Ascending aorta (tissue), 2 donors: ENCODE data around the gene NCKAP5. TPM values are rescaled to one million over a fixed set of nuclear protein-coding genes. Genes with fewer than 3 reads are reported as not detected.

Experiments used
- DNase-seq, 2 donors: peaks; one replicate each; pipeline ENCODE4 v3.0.0-alpha.2; 2019; ENCODE audit warnings: low spot score in 2 of 2
- H3K27ac ChIP-seq, 2 donors: fragments of 200-600 bp; sonication (generic); one replicate each; pipeline ENCODE4 v1.5.1; 2016 to 2017; ENCODE audit warnings: mild to moderate bottlenecking in 1 of 2
- H3K27me3 ChIP-seq: fragments of 200-600 bp; sonication (generic); one replicate; pipeline ENCODE4 v1.5.1; 2017
- H3K36me3 ChIP-seq, 2 donors: fragments of 200-600 bp; sonication (generic); one replicate each; pipeline ENCODE4 v1.5.1; 2016
- H3K4me1 ChIP-seq, 2 donors: fragments of 200-600 bp; sonication (generic); one replicate each; pipeline ENCODE4 v1.5.1; 2016 to 2017; ENCODE audit warnings: mild to moderate bottlenecking in 1 of 2
- H3K4me3 ChIP-seq, 2 donors: fragments of 200-600 bp; sonication (generic); one replicate each; pipeline ENCODE4 v1.5.1; 2016 to 2017; ENCODE audit warnings: mild to moderate bottlenecking in 1 of 2
- H3K9me3 ChIP-seq, 2 donors: fragments of 200-600 bp; sonication (generic); one replicate each; pipeline ENCODE4 v1.5.1; 2016
- CTCF ChIP-seq, 3 experiments: fragments of 200-600 bp in 2 of 3; fragments of 450-650 bp in 1 of 3; sonication (generic) in 2 of 3; IDR thresholded peaks; one replicate each; pipeline ENCODE4 v1.5.1; 2016 to 2019; ENCODE audit warnings: antibody characterized with exemption in 3 of 3, mild to moderate bottlenecking in 1 of 3, moderate library complexity in 1 of 3
- intact Hi-C: fragments of 100-400 bp; cut with DNase I; formaldehyde crosslinking; loops from one replicate; pipeline ENCODE4 v1.15.1; 2023
- total RNA-seq: library from RNA; depleted of rRNA; stranded (reverse); fragments of >200 nt; gene quantifications from one replicate; pipeline ENCODE4 v1.1.0, GENCODE V29; 2016

NCKAP5 gene
- total RNA-seq, 1 donor from 2014 or later, result 0.75 TPM

GRCh38 chr2:133421516-133422324, 146.5 kb downstream of the NCKAP5 start:
- intact Hi-C loops, result no loop called here
- Histone ChIP-seq H3K9me3 (no peaks in the 10 kb centered on the region), H3K4me3 (no peak overlapping the region), H3K4me1 (no peaks in the 10 kb centered on the region), H3K27me3 (no peaks in the 10 kb centered on the region), H3K36me3 (no peaks in the 10 kb centered on the region), H3K27ac (no peak overlapping the region)
- no peak for TF ChIP-seq CTCF (IDR thresholded peaks at IDR 0.05)
- no peak for DNase-seq

GRCh38 chr2:133420788-133421187, 147.5 kb downstream of the NCKAP5 start:
- Histone ChIP-seq H3K9me3 (no peaks in the 10 kb centered on the region), H3K4me1 (no peaks in the 10 kb centered on the region), H3K27me3 (no peaks in the 10 kb centered on the region), H3K27ac (no peak overlapping the region), H3K36me3 (no peaks in the 10 kb centered on the region), H3K4me3 (no peak overlapping the region)
- intact Hi-C loops, result no loop called here
- no peak for TF ChIP-seq CTCF (IDR thresholded peaks at IDR 0.05)
- no peak for DNase-seq

GRCh38 chr2:133418671-133419070, 149.6 kb downstream of the NCKAP5 start:
- no peak overlapping the region for H3K27ac ChIP-seq
- no peak for TF ChIP-seq CTCF (IDR thresholded peaks at IDR 0.05)
- no peaks in the 10 kb centered on the region for H3K36me3 ChIP-seq
- intact Hi-C loops, result no loop called here
- no peaks in the 10 kb centered on the region for H3K9me3 ChIP-seq
- no peaks in the 10 kb centered on the region for H3K27me3 ChIP-seq
- DNase-seq, result no peak
- no peak overlapping the region for H3K4me3 ChIP-seq
- no peaks in the 10 kb centered on the region for H3K4me1 ChIP-seq

GRCh38 chr2:133418021-133418420, 150.2 kb downstream of the NCKAP5 start:
- Histone ChIP-seq H3K36me3 (no peaks in the 10 kb centered on the region), H3K4me1 (no peaks in the 10 kb centered on the region), H3K27me3 (no peaks in the 10 kb centered on the region), H3K4me3 (no peak overlapping the region), H3K9me3 (no peaks in the 10 kb centered on the region), H3K27ac (no peak overlapping the region)
- TF ChIP-seq CTCF (IDR thresholded peaks at IDR 0.05), result no peak
- intact Hi-C loops, result no loop called here
- no peak for DNase-seq

GRCh38 chr2:133417415-133417814, 150.8 kb downstream of the NCKAP5 start:
- no peak for TF ChIP-seq CTCF (IDR thresholded peaks at IDR 0.05)
- no peaks in the 10 kb centered on the region for H3K4me1 ChIP-seq
- H3K27me3 ChIP-seq, result no peaks in the 10 kb centered on the region
- intact Hi-C loops, result no loop called here
- H3K4me3 ChIP-seq, result no peak overlapping the region
- H3K9me3 ChIP-seq, result no peaks in the 10 kb centered on the region
- DNase-seq, result no peak
- H3K36me3 ChIP-seq, result no peaks in the 10 kb centered on the region
- no peak overlapping the region for H3K27ac ChIP-seq
